Raji (cell line): ENCODE measurements around the gene INAFM1.

ENCODE experiments used
- POLR2A ChIP-seq: IDR thresholded peaks from 2 replicates; pipeline ENCODE4 v1.6.1; 2011; ENCODE audit warnings: low read depth, low read length, control low read depth; ENCODE audit not compliant: insufficient read depth

INAFM1 gene

DNA sequence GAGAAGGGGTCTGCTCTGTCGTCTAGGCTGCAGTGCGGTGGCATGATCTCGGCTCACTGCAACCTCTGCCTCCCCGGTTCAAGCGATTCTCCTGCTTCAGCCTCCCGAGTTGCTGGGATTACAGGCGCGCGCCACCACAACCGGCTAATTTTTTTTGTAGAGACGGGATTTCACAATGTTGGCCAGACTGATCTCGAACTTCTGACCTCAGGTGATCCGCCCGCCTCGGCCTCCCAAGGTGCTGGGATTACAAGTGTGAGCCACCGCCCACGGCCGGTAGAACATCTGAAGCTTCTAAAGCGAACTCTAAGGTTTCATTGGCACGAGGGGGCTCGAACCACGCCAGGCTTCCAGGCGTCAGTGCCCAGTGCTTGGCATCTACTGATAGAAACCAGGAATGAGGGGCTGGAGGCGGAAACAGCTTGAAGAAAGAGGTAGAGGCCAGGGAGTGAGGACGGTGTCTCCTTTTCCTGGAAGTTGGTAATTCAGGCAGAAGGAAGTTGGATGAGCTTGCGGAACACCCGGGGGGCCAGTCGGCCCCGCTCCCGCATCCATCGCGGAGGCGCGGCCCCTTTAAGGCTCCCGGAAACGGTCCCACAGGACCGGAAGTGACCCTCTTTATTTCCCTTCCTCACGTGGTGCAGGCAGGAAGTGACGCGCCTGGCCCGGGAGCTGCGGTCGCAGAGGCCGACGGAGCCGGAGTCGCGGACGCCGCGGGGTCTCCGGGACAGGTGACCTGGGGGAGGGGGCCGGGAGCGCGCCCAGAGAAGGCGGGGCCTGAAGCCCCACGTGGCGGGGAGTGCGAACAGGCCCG lies 18.6 kb upstream of the INAFM1 start, which contains the start of gene CCDC9:
Gene CCDC9 (plus strand): TSS at position 647 of the 814 bp plus-strand sequence. CDS start 1,876 bp downstream, outside the sequence.
- TF ChIP-seq POLR2A: peak; percentile 83

DNA sequence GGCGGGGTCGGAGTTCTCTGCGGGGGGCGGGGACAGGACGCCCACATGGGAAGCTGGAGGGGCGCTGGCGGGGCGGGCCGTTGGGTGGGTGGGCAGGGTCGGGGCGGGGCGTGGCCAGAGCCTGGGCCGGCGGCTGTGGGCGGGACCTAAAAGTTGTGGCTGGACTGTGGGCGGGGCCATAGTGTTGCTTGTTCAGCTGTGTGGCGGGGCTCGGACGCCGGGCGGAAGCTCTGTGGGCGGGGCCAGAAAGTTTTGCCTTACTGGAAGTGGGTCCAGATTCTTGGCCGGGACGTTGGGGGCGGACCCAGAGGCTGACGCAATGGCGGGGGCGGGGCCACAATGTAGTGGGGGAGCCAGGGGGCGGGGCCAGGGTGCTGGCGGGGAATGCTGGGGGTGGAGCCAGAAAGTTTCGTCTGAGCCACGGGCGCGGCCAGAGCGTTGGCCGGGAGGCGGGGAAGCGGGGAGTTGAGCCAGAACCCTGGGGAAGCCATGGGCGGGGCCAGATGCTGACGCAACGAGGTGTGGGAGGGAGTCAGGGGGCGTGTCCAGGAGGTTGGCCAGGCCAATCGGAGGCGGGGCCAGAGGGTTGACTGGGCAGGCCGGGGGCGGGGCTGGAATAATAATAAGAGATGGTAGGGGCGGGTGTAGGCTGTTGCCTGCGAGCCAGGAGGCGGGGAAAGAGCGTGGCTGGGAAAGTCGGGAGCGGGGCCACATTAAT lies 17.8 kb upstream of the INAFM1 start:
- no peak for TF ChIP-seq POLR2A

DNA sequence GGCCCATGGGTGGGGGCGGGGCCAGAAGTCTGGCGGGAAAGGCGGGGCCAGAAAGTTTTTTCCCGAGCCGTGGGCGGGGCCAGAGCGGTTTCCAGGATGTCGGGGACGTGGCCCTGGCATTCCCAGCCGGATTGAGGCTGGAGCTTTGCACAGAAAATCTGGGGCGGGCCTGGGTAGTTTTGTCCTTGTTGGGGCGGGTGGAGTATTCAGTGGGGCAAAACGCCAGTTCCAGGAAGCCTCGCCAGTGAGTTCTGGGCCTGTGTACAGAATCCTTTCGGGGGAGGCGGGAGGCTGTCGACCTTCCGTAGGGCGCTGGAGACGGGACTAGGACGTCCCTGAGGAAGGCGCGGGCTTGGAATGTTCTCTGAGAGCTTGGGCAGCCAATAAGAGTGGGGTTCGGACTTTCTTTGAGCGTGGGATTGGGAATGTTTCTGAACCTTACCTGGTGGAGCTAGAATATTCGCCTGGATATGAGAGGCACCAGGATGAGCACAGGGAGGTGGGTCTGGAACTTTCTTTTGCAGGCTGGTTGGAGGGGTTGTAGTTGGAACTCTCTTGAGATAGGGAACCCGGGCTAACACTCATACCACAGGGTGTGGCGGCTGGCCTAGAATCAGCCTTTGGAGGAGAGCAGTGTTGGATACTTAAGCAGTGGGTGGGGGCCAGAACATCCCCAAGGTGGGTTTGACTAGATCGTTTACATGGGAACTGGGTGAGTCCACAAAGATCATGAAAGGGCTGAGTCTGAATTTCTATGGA lies 17.1 kb upstream of the INAFM1 start:
- TF ChIP-seq POLR2A: no peak

DNA sequence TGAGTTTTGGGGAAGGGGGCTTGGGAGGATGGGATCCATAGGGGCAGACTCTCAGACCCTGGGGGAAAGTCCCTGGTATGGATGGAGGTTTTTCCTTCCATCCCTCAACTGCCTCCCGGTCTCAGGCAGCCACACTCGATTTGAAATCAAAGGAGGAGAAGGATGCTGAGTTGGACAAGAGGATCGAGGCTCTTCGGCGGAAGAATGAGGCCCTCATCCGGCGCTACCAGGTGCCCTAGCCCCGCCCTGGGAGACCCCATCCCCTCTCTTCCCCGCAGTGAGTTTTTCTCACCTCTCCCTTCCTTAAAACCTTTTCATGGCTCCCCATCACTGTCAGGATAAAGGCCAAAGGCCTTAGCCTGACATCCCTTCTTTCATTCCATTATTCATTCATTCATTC lies 16.3 kb upstream of the INAFM1 start:
- no peak for TF ChIP-seq POLR2A

DNA sequence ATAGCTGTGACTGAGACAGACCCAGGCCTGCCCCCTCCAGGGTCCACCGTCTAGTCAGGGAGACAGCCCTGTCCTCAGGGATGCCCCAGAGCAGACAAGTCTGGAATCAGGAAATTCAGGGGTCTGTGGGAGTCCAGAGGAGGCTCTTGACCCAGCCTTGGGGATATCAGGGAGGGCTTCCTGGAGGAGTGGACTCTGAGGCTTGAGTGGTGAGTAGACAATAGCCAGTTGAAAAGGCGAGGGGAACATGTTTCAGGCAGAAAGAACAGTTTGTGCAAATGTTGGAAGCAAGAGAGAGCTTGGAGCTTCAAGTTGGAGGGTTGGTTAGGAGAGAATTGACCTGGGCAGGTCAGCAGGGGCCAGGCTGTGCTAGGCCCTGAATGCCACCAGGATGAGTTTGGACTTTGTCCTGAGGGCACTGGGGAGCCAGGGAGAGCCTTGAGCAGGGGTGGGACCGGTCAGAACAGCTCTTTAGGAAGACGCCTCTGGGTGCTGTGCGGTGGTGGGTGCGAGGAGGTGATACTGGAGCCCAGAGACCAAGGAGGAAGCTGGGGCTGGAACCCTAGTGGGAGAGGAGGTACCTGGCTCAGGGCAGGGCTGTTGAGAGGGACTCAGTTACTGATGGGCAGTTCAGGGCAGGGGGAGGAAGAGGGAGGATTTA lies 15.7 kb upstream of the INAFM1 start:
- TF ChIP-seq POLR2A: no peak

DNA sequence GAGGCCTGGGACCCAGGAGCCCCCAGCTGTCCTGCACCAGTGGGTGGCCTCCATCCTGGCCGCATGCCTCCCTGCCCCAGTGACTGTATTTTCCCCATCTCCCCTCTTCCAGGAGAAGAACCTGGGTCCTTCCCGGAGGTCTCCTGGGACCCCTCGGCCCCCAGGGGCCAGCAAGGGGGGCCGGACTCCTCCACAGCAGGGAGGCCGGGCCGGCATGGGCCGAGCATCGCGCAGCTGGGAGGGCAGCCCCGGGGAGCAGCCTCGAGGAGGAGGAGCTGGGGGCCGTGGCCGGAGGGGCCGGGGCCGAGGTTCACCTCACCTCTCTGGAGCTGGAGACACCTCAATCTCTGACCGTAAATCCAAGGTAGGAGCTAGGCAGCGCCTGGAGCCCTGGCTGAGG lies 14.2 kb upstream of the INAFM1 start:
- TF ChIP-seq POLR2A: no peak

DNA sequence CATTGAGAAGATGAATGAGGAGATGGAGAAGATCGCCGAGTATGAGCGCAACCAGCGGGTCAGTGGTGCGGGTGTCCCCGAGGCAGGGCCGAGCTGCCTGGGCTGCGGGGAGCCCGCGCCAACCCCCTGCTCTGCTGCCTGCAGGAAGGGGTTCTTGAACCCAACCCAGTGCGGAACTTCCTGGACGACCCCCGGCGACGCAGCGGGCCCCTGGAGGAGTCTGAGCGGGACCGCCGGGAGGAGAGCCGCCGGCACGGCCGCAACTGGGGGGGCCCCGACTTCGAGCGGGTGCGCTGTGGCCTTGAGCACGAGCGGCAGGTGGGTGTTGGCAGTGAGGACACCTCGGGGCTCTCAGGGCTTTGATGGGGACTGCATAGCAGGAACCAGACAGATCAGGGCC lies 10.1 kb upstream of the INAFM1 start:
- TF ChIP-seq POLR2A: no peak

DNA sequence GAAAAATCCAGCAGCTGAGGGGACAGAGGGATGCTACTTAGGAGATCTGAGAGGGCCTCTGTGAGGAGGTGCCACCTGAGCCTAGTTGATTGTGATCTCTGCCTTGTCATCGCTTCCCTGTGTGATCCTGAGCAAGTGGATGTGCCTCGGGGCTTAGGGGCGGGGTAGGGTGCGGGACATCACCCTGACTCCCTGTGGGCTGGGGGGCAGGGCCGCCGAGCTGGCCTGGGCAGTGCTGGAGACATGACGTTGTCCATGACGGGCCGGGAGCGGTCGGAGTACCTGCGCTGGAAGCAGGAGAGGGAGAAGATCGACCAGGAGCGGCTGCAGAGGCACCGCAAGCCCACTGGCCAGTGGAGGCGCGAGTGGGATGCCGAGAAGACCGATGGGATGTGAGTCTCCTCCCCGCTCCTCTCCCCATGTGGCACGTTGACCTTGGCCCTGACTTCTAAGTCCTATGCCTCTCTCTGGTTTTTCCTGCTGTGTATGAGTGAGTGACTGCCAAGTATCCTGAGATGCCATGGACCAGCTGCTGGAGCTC lies 8.2 kb upstream of the INAFM1 start:
- TF ChIP-seq POLR2A: no peak

DNA sequence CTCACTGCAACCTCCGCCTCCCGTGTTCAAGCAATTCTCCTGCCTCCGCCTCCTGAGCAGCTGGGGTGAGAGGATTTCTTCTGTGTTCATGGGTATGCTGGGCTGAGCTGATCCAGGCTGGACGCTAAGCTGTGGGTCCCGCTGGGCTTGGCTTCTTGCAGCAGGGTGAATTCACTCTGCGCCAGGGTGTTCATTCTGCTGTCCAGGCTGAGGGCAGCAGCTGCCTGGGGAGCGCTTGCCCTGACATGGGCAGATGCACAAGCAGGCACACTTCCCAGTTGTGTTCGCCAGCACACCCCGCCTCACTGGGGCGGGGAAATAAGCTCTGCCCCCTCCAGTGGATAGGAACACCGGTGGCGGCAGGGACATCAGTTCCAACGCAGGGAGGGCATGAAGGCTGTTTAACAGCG lies 7.3 kb upstream of the INAFM1 start:
- no peak for TF ChIP-seq POLR2A

DNA sequence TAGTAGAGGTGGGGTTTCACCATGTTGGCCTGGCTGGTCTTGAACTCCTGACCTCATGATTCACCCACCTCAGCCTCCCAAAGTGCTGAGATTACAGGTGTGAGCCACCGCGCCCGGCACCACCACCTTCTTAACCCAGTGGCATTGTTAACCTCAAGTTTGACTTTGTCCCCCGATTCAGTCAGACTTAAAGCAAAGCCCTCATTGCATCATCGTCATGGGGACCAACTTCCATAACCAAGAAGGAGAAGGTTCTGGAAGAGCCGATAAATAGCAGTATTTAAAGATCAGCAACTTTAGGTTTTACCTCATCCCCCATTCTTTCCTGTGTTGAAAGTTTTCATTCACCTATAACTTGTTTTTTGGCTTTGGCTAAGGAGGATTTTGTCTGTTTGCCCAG lies 6.7 kb upstream of the INAFM1 start:
- no peak for TF ChIP-seq POLR2A

DNA sequence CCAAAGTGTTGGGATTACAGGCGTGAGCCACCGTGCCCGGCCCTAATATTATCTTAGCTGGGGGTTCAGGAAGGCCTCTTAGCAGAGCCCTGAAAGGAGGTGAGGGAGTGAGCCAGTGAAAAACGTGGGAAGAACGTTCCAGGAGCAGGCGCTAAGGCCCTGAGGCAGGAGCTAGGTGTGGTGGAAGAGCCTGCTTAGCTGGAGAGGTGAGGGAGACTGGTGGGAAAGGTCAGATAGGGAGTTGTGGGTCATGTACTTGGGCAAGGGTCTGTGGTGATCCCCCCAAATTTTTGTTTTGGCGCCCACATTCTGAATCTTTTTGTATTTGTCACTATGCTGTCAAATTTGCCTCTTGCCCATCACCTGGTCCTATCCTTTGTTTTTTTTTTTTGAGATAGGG lies 5.1 kb upstream of the INAFM1 start:
- no peak for TF ChIP-seq POLR2A

DNA sequence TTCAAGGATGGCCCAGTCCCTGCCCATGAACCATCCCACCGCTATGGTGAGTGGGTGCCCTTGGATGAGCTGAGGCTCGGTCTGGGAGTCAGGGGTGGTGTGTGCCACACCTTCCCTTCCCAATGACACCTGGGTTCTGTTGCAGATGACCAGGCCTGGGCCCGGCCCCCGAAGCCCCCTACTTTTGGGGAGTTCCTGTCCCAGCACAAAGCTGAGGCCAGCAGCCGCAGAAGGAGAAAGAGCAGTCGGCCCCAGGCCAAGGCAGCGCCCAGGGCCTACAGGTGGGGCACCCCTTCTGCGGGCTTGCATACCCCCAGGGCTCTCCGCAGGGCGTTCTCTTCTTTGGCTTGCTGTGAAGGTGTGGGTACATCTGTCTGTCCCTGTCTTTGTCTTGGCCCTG lies 4.3 kb upstream of the INAFM1 start:
- TF ChIP-seq POLR2A: no peak

DNA sequence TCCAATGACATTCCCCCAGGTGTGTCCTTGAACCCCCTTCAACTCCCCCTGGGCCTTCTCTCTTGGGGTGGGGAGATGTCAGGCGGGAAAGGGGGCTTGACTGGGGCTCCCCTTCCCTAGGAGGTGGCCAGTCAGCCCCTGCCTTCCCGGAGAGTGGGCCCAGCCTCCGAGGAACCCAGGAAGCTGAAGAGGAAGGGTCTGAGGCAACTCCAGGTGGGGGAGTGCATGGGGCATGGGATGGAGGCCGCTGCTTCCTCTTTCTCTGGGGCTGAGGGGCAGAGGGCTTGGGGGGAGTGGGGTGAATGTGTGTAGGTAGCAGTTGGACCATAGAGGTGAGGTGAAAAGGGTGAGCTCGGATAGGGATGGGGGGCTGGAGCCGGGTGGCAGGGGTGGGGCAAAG lies 2.7 kb upstream of the INAFM1 start:
- TF ChIP-seq POLR2A: no peak

DNA sequence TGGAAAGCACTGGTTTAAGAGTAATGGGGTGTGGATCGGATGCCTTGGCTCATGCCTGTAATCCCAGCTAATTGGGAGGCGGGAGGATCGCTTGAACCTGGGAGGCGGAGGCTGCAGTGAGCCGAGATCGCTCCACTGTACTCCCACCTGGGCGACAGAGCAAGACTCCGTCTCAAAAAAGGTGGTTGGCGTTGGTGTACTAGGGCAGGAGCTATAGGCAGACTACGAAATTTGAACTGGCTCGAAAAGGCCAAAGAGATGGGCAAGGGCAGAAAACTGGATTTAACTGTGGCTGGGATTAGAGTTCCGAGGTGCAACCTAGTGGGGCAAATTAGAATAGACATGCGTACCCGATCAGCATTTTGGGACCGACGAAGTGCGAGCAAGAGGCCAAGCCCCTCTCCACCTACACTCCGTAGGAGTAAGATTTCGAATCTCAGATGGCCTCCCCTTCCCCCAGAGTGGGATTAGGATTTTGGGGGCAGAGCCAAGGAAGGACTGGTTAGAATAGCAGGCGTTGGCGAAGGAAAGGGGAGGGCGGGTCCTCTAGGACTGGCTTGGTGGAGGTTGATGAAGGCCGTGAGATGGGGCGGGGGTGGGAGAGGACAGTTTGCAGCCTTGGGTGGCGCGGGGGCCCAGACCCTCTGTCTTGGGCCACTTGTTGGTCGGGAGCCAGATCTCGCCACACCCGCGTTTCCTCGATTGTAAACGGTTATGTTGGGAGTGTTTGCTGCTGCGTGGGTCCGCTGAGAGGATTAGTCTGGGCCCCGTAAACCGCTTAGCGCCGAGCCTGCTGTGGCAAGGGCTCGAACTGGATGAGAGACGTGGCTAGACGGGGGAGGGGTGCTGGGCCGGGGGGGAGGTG lies 2.0 kb upstream of the INAFM1 start:
- TF ChIP-seq POLR2A: no peak
